GM19035 (cell line): ENCODE data around the gene IL3.
"Not testable (repeated sequence)": the region's sequence is repeated elsewhere in the genome, so short reads cannot be mapped to it uniquely, and the experiment has no call there.

Experiments
- ATAC-seq: cut with Tn5 transposase; IDR thresholded peaks from one replicate; pipeline ENCODE4 v1.9.1; 2021; ENCODE audit not compliant: unreplicated experiment

IL3 gene

GRCh38 chr5:132093271-132093670, 32.8 kb downstream of the IL3 start:
- ATAC-seq: no peak

GRCh38 chr5:132094393-132095076, 34.1 kb downstream of the IL3 start:
- ATAC-seq: no peak

GRCh38 chr5:132095077-132095410, 34.6 kb downstream of the IL3 start:
- no peak for ATAC-seq

DNA sequence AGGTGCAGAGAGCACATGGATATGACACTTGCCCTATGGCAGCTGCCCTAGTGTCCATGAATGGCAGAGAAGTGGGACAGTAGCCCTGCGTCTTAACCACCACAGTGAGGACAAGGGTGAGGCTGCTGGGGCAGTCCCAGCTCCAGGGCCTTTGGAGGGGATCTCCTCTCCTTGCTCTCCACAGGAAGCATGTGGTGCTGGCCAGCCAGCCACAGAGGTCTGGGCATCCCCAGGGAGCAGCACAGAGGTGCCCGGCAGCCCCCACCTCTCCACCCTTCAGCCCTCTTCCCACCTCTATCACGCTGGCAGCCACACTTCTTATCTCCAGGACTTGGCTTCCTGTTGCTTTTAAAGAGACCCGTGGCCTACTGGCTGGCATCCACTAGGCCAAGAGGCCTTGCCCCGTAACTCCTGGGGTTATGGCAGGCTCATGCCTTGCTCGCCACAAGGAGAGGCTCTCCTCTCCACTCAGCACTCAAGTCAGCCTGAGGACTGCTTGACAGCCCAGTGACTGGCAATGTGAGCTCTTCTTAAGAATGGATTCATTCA, 35.0 kb downstream of the IL3 start:
- no peak for ATAC-seq

- no peak for ATAC-seq
These were observed 36.4 kb downstream of the IL3 start for GRCh38 chr5:132096904-132097303.

GRCh38 chr5:132098151-132098594, 37.7 kb downstream of the IL3 start:
- ATAC-seq: no peak

- ATAC-seq: no peak
These were observed 38.2 kb downstream of the IL3 start for GRCh38 chr5:132098621-132099020.

- ATAC-seq: peak; percentile 35
These were observed 38.8 kb downstream of the IL3 start for GRCh38 chr5:132099076-132099748.

GRCh38 chr5:132099905-132100304, 39.5 kb downstream of the IL3 start:
- ATAC-seq: no peak

GRCh38 chr5:132100672-132101261, 40.3 kb downstream of the IL3 start:
- ATAC-seq: no peak

GRCh38 chr5:132101385-132101880, 41.0 kb downstream of the IL3 start:
- no peak for ATAC-seq

GRCh38 chr5:132102101-132102701, 41.7 kb downstream of the IL3 start:
- no peak for ATAC-seq

GRCh38 chr5:132102944-132103331, 42.5 kb downstream of the IL3 start:
- ATAC-seq: no peak

GRCh38 chr5:132103332-132103951, 43.0 kb downstream of the IL3 start:
- peak; percentile 73 for ATAC-seq

- peak; percentile 18 for ATAC-seq
These were observed 43.5 kb downstream of the IL3 start for GRCh38 chr5:132103969-132104391.

DNA sequence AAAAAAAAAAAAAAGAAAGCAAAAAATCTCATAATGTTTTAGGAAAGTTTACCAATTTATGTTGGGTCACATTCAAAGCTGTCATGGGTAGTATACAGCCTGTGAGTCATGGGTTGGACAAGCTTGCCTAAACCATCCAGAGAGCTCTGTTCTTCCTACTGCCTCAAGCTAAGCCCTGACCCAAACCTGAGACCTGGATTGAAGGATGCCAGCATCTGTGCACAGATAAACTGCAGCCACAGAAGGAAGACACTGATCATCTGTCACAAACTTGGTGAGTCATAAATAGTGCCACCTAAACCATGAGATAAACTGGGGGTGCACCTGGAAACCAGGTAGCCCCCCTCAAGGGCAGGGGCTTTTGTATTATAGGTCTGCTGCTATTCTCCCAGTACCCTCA, 44.1 kb downstream of the IL3 start:
- ATAC-seq: no peak

DNA sequence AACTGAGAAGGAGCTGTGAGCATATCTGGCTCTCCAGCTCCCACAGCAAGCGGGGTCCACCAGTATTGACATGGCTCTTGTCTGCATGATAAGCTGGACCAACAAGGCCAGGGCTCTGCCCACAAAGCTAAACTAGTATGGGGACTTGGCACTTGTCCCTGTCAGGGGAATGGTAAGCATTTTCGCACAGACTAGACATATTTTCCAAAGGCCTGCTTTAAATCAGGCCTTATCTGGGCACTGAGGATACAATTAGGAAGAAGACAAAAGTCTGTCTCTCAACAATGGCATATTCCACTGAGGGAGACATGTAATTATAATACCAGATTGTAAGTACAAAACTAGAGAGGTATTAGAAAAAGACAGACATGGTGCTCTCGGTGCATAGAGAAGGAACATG, 45.2 kb downstream of the IL3 start:
- ATAC-seq: no peak

DNA sequence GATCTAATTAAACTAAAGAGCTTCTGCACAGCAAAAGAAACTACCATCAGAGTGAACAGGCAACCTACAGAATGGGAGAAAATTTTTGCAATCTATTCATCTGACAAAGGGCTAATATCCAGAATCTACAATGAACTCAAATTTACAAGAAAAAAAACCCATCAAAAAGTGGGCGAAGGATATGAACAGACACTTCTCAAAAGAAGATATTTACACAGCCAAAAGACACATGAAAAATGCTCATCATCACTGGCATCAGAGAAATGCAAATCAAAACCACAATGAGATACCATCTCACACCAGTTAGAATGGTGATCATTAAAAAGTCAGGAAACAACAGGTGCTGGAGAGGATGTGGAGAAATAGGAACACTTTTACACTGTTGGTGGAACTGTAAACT, 48.0 kb downstream of the IL3 start:
- ATAC-seq: not testable (repeated sequence)

- not testable (repeated sequence) for ATAC-seq
These were observed 48.5 kb downstream of the IL3 start for GRCh38 chr5:132108957-132109356.

- no peak for ATAC-seq
These were observed 49.1 kb downstream of the IL3 start for GRCh38 chr5:132109494-132110053.

GRCh38 chr5:132110195-132110594, 49.7 kb downstream of the IL3 start:
- ATAC-seq: no peak
